Duodenal mucosa (tissue), 2 donors: ENCODE results near the gene RWDD4.

ENCODE experiments used
- H3K27ac ChIP-seq: one replicate; pipeline ENCODE4 v1.7.0; 2013; ENCODE audit warnings: low read depth, low read length
- H3K27me3 ChIP-seq, 2 donors: one replicate each; pipeline ENCODE4 v1.7.0; 2013; ENCODE audit warnings: low read length in 2 of 2, control low read depth in 1 of 2; ENCODE audit not compliant: insufficient read depth in 2 of 2, control insufficient read depth in 1 of 2
- H3K36me3 ChIP-seq, 2 donors: one replicate each; pipeline ENCODE4 v1.7.0; 2013; ENCODE audit warnings: low read length in 2 of 2, control low read depth in 1 of 2; ENCODE audit not compliant: insufficient read depth in 2 of 2, control insufficient read depth in 1 of 2
- H3K4me1 ChIP-seq, 2 donors: one replicate each; pipeline ENCODE4 v1.7.0; 2013; ENCODE audit warnings: low read length in 2 of 2, control low read depth in 1 of 2; ENCODE audit not compliant: insufficient read depth in 2 of 2, control insufficient read depth in 1 of 2
- H3K4me3 ChIP-seq, 2 donors: one replicate each; pipeline ENCODE4 v1.7.0; 2013; ENCODE audit warnings: low read length in 2 of 2, low read depth in 1 of 2
- H3K9ac ChIP-seq, 2 donors: one replicate each; pipeline ENCODE4 v1.7.0; 2013; ENCODE audit warnings: low read length in 2 of 2, low read depth in 1 of 2
- H3K9me3 ChIP-seq, 2 donors: one replicate each; pipeline ENCODE4 v1.7.0; 2013; ENCODE audit warnings: low read length in 2 of 2, control low read depth in 1 of 2; ENCODE audit not compliant: control insufficient read depth in 1 of 2

Gene RWDD4

GRCh38 chr4:183609151-183609550 is 49.8 kb downstream of the RWDD4 start:
- peaks cover 0 to 3% of the 10 kb centered on the region in 2 donors for H3K27me3 ChIP-seq
- H3K36me3 ChIP-seq, result no peaks in the 10 kb centered on the region
- H3K27ac ChIP-seq, result no peak overlapping the region
- H3K4me1 ChIP-seq, result no peaks in the 10 kb centered on the region
- H3K9me3 ChIP-seq, result no peaks in the 10 kb centered on the region
- no peak overlapping the region for H3K4me3 ChIP-seq
- H3K9ac ChIP-seq, result no peak overlapping the region

GRCh38 chr4:183607894-183608293 is 51.1 kb downstream of the RWDD4 start:
- H3K9ac ChIP-seq, result no peak overlapping the region
- H3K4me1 ChIP-seq, result no peaks in the 10 kb centered on the region
- peaks cover 0 to 3% of the 10 kb centered on the region in 2 donors for H3K27me3 ChIP-seq
- H3K4me3 ChIP-seq, result no peak overlapping the region
- no peak overlapping the region for H3K27ac ChIP-seq
- no peaks in the 10 kb centered on the region for H3K9me3 ChIP-seq
- H3K36me3 ChIP-seq, result no peaks in the 10 kb centered on the region

GRCh38 chr4:183602557-183603027 is 56.4 kb downstream of the RWDD4 start:
- Histone ChIP-seq H3K4me1 (peaks cover 0 to 8% of the 10 kb centered on the region in 2 donors), H3K27ac (no peak overlapping the region), H3K4me3 (no peak overlapping the region), H3K27me3 (no peaks in the 10 kb centered on the region), H3K36me3 (no peaks in the 10 kb centered on the region), H3K9me3 (no peaks in the 10 kb centered on the region), H3K9ac (no peak overlapping the region)

GRCh38 chr4:183601381-183601780 is 57.6 kb downstream of the RWDD4 start:
- no peaks in the 10 kb centered on the region for H3K27me3 ChIP-seq
- H3K27ac ChIP-seq, result no peak overlapping the region
- H3K4me3 ChIP-seq, result no peak overlapping the region
- peaks cover 0 to 8% of the 10 kb centered on the region in 2 donors for H3K4me1 ChIP-seq
- H3K36me3 ChIP-seq, result no peaks in the 10 kb centered on the region
- no peak overlapping the region for H3K9ac ChIP-seq
- no peaks in the 10 kb centered on the region for H3K9me3 ChIP-seq

- H3K36me3 ChIP-seq, result no peaks in the 10 kb centered on the region
- no peak overlapping the region for H3K27ac ChIP-seq
- H3K9me3 ChIP-seq, result no peaks in the 10 kb centered on the region
- H3K4me1 ChIP-seq, result peaks cover 6 to 13% of the 10 kb centered on the region in 2 donors
- H3K9ac ChIP-seq, result no peak overlapping the region
- no peaks in the 10 kb centered on the region for H3K27me3 ChIP-seq
- no peak overlapping the region for H3K4me3 ChIP-seq
Observed at GRCh38 chr4:183600189-183600685, 58.7 kb downstream of the RWDD4 start.

- Histone ChIP-seq H3K4me1 (peaks cover 6 to 13% of the 10 kb centered on the region in 2 donors), H3K9me3 (no peaks in the 10 kb centered on the region), H3K27ac (no peak overlapping the region), H3K27me3 (no peaks in the 10 kb centered on the region), H3K36me3 (no peaks in the 10 kb centered on the region), H3K4me3 (no peak overlapping the region), H3K9ac (no peak overlapping the region)
Observed at GRCh38 chr4:183599690-183600089, 59.3 kb downstream of the RWDD4 start.

- Histone ChIP-seq H3K27ac (no peak overlapping the region), H3K27me3 (no peaks in the 10 kb centered on the region)
Observed at GRCh38 chr4:183599284-183599683, 59.7 kb downstream of the RWDD4 start.

GRCh38 chr4:183596067-183596757 is 62.8 kb downstream of the RWDD4 start:
- H3K27ac ChIP-seq, result no peak overlapping the region
- H3K36me3 ChIP-seq, result no peaks in the 10 kb centered on the region
- no peaks in the 10 kb centered on the region for H3K27me3 ChIP-seq
- H3K9ac ChIP-seq, result no peak overlapping the region
- H3K9me3 ChIP-seq, result no peaks in the 10 kb centered on the region
- H3K4me1 ChIP-seq, result peaks cover 6 to 13% of the 10 kb centered on the region in 2 donors
- H3K4me3 ChIP-seq, result no peak overlapping the region

More at GRCh38 chr4:183599284-183599683, 59.7 kb downstream of the RWDD4 start:
- Histone ChIP-seq H3K4me3 (no peak overlapping the region), H3K9me3 (no peaks in the 10 kb centered on the region), H3K36me3 (no peaks in the 10 kb centered on the region), H3K9ac (no peak overlapping the region), H3K4me1 (peaks cover 6 to 13% of the 10 kb centered on the region in 2 donors)

GRCh38 chr4:183594823-183595222 is 64.2 kb downstream of the RWDD4 start:
- no peaks in the 10 kb centered on the region for H3K27me3 ChIP-seq
- no peaks in the 10 kb centered on the region for H3K36me3 ChIP-seq
- H3K4me3 ChIP-seq, result no peak overlapping the region
- H3K9me3 ChIP-seq, result no peaks in the 10 kb centered on the region
- H3K4me1 ChIP-seq, result peaks cover 6 to 11% of the 10 kb centered on the region in 2 donors
- H3K9ac ChIP-seq, result no peak overlapping the region
- no peak overlapping the region for H3K27ac ChIP-seq

- Histone ChIP-seq H3K27ac (no peak overlapping the region), H3K4me1 (peaks cover 5 to 6% of the 10 kb centered on the region in 2 donors), H3K36me3 (no peaks in the 10 kb centered on the region), H3K9ac (no peak overlapping the region), H3K4me3 (no peak overlapping the region), H3K9me3 (no peaks in the 10 kb centered on the region), H3K27me3 (no peaks in the 10 kb centered on the region)
Observed at GRCh38 chr4:183591301-183591700, 67.7 kb downstream of the RWDD4 start.
